Erythroblast (primary cell): ENCODE measurements around the gene ZBTB21.

Experiments used
- GATA1 ChIP-seq: IDR thresholded peaks from 2 replicates; pipeline ENCODE4 v1.6.1; 2011; ENCODE audit warnings: low read depth, mild to moderate bottlenecking, control low read depth, low read length, moderate library complexity
- POLR2A ChIP-seq: IDR thresholded peaks from 2 replicates; pipeline ENCODE4 v1.6.1; 2011; ENCODE audit warnings: mild to moderate bottlenecking, low read length

GRCh38 chr21:41987310-41987709 is 22.9 kb downstream of the ZBTB21 start:
- TF ChIP-seq POLR2A (no peak), GATA1 (no peak)
